Thyroid gland (tissue), 4 donors: ENCODE results near the gene HDC. TPM values are rescaled to one million over a fixed set of nuclear protein-coding genes. Genes with fewer than 3 reads are reported as not detected.

ENCODE experiments used
- DNase-seq, 2 donors: peaks; one replicate each; pipeline ENCODE4 v3.0.0-alpha.2; 2019
- H3K27ac ChIP-seq, 3 donors: fragments of 200-600 bp; sonication (generic); 1 replicate in 2 of 3; 2 replicates in 1 of 3; pipeline ENCODE4 v1.5.1; 2016 to 2019; ENCODE audit warnings: mild to moderate bottlenecking in 1 of 3, moderate library complexity in 1 of 3
- H3K27me3 ChIP-seq: fragments of 200-600 bp; sonication (generic); one replicate; pipeline ENCODE4 v1.5.1; 2019
- H3K36me3 ChIP-seq, 2 donors: fragments of 200-600 bp; sonication (generic); one replicate each; pipeline ENCODE4 v1.5.1; 2016 to 2019
- H3K4me1 ChIP-seq, 2 donors: fragments of 200-600 bp; sonication (generic); one replicate each; pipeline ENCODE4 v1.5.1; 2017 to 2019
- H3K4me3 ChIP-seq, 3 donors: fragments of 200-600 bp; sonication (generic); replicated peaks in 1 of 3; 1 replicate in 2 of 3; 2 replicates in 1 of 3; pipeline ENCODE4 v1.5.1; 2016; ENCODE audit warnings: mild to moderate bottlenecking in 1 of 3
- H3K9me3 ChIP-seq: fragments of 200-600 bp; sonication (generic); one replicate; pipeline ENCODE4 v1.5.1; 2017
- CTCF ChIP-seq, 6 experiments: fragments of 200-600 bp in 3 of 6; fragments of 450-650 bp in 3 of 6; sonication (generic) in 3 of 6; IDR thresholded peaks; one replicate each; pipeline ENCODE4 v1.5.1; 2016 to 2019; ENCODE audit warnings: antibody characterized with exemption in 6 of 6, mild to moderate bottlenecking in 2 of 6, inconsistent platforms in 1 of 6, moderate library complexity in 1 of 6
- POLR2A ChIP-seq, 2 donors: fragments of 450-650 bp; IDR thresholded peaks; one replicate each; pipeline ENCODE4 v1.6.1; 2017; ENCODE audit warnings: antibody characterized with exemption in 2 of 2, mild to moderate bottlenecking in 2 of 2, moderate library complexity in 1 of 2
- WGBS, 2 donors: methylation state at CpG; one replicate each; pipeline ENCODE4 v1.1.5; 2017; 5-methylcytosine and 5-hydroxymethylcytosine counted together
- intact Hi-C: fragments of 100-400 bp; cut with DNase I; formaldehyde crosslinking; loops from one replicate; pipeline ENCODE4 v1.15.1; 2023
- total RNA-seq, 4 donors: library from RNA; depleted of rRNA; stranded (reverse); fragments of >200 nt; gene quantifications; one replicate each; pipeline ENCODE4 v1.2.3, GENCODE V29; 2016

HDC gene
- total RNA-seq, 4 donors from 2014 or later, result 0.45 TPM; not detected in 3

GRCh38 chr15:50244959-50245624 lies 20.4 kb downstream of the HDC start:
- TF ChIP-seq CTCF (IDR thresholded peaks at IDR 0.05), result no peak
- no peak for TF ChIP-seq POLR2A (IDR thresholded peaks at IDR 0.05)
- no peaks in the 10 kb centered on the region for H3K9me3 ChIP-seq
- intact Hi-C loops, result no loop called here
- WGBS, 2 donors, result 91 to 93% methylated on average over 2 of the region's 2 CpGs
- peaks cover 0 to 4% of the 10 kb centered on the region in 2 donors for H3K4me1 ChIP-seq
- no peaks in the 10 kb centered on the region for H3K27me3 ChIP-seq
- no peaks in the 10 kb centered on the region for H3K36me3 ChIP-seq
- no peak overlapping the region for H3K27ac ChIP-seq
- no peak overlapping the region for H3K4me3 ChIP-seq
- DNase-seq, result no peak

- no peak overlapping the region for H3K4me3 ChIP-seq
- no peaks in the 10 kb centered on the region for H3K36me3 ChIP-seq
- 95 to 96% methylated on average over 1 of the region's 1 CpG for WGBS, 2 donors
- peaks cover 0 to 4% of the 10 kb centered on the region in 2 donors for H3K4me1 ChIP-seq
- H3K9me3 ChIP-seq, result no peaks in the 10 kb centered on the region
- H3K27ac ChIP-seq, result no peak overlapping the region
- intact Hi-C loops, result no loop called here
- no peak for TF ChIP-seq POLR2A (IDR thresholded peaks at IDR 0.05)
- no peak for TF ChIP-seq CTCF (IDR thresholded peaks at IDR 0.05)
- DNase-seq, result no peak
- no peaks in the 10 kb centered on the region for H3K27me3 ChIP-seq
Observed at GRCh38 chr15:50244153-50244552, 21.4 kb downstream of the HDC start.

GRCh38 chr15:50241684-50242450 lies 23.7 kb downstream of the HDC start:
- H3K27me3 ChIP-seq, result no peaks in the 10 kb centered on the region
- no peak overlapping the region for H3K27ac ChIP-seq
- intact Hi-C loops, result no loop called here
- 81 to 88% methylated on average over 4 to 5 of the region's 5 CpGs for WGBS, 2 donors
- no peak for DNase-seq
- no peaks in the 10 kb centered on the region for H3K4me1 ChIP-seq
- no peaks in the 10 kb centered on the region for H3K9me3 ChIP-seq
- no peaks in the 10 kb centered on the region for H3K36me3 ChIP-seq
- no peak overlapping the region for H3K4me3 ChIP-seq
- TF ChIP-seq POLR2A (IDR thresholded peaks at IDR 0.05), result no peak
- TF ChIP-seq CTCF (IDR thresholded peaks at IDR 0.05), result no peak

GRCh38 chr15:50238255-50238654 lies 27.3 kb downstream of the HDC start:
- H3K27ac ChIP-seq, result no peak overlapping the region
- H3K4me3 ChIP-seq, result no peak overlapping the region
- DNase-seq, result no peak
- H3K4me1 ChIP-seq, result no peaks in the 10 kb centered on the region
- H3K36me3 ChIP-seq, result no peaks in the 10 kb centered on the region
- TF ChIP-seq POLR2A (IDR thresholded peaks at IDR 0.05), result no peak
- TF ChIP-seq CTCF (IDR thresholded peaks at IDR 0.05), result no peak
- WGBS, 2 donors, result 92 to 97% methylated on average over 2 of the region's 2 CpGs
- no peaks in the 10 kb centered on the region for H3K9me3 ChIP-seq
- no peaks in the 10 kb centered on the region for H3K27me3 ChIP-seq
- intact Hi-C loops, result no loop called here

GRCh38 chr15:50236433-50236832 lies 29.1 kb downstream of the HDC start:
- Histone ChIP-seq H3K4me3 (no peak overlapping the region), H3K9me3 (no peaks in the 10 kb centered on the region), H3K36me3 (no peaks in the 10 kb centered on the region), H3K4me1 (peaks cover 0 to 4% of the 10 kb centered on the region in 2 donors), H3K27me3 (no peaks in the 10 kb centered on the region), H3K27ac (no peak overlapping the region)
- 92 to 97% methylated on average over 9 of the region's 9 CpGs for WGBS, 2 donors
- no peak for DNase-seq
- intact Hi-C loops, result no loop called here
- TF ChIP-seq CTCF (IDR thresholded peaks at IDR 0.05) (no peak), POLR2A (IDR thresholded peaks at IDR 0.05) (no peak)
